WTC11 (cell line): ENCODE results near the gene LRIG1. TPM values are rescaled to one million over a fixed set of nuclear protein-coding genes. Genes with fewer than 3 reads are reported as not detected.
A peak's percentile ranks its signal among the peaks of the same experiment; 100 is the strongest.

Experiments
- ATAC-seq: fragments of 200-7000 bp; cut with Tn5 transposase; 2 replicates; pipeline ENCODE4 v1.10.0; 2021; ENCODE audit warnings: mild to moderate bottlenecking, moderate library complexity
- CTCF ChIA-PET: fragments of 300-600 bp; sonication (Branson Sonifier 250); formaldehyde crosslinking; loops from one replicate; lab custom pipeline; 2021; ENCODE audit warnings: antibody characterized with exemption; lab: Charles Lee
- POLR2A ChIA-PET: fragments of 350-600 bp; sonication (Branson Sonifier 250); formaldehyde crosslinking; loops from one replicate; lab custom pipeline; 2021; ENCODE audit warnings: antibody characterized with exemption; lab: Charles Lee
- DNase-seq: peaks from one replicate; pipeline ENCODE4 v3.0.0; 2021; ENCODE audit warnings: low spot score
- H3K27ac Mint-ChIP-seq: 2 replicates; pipeline ENCODE4 v1.8.0; 2021; ENCODE audit warnings: mixed read lengths
- H3K27me3 Mint-ChIP-seq: 2 replicates; pipeline ENCODE4 v1.8.0; 2021; ENCODE audit warnings: low read depth, mild to moderate bottlenecking, moderate library complexity, mixed read lengths
- H3K36me3 Mint-ChIP-seq: 2 replicates; pipeline ENCODE4 v1.8.0; 2021; ENCODE audit warnings: mixed read lengths
- H3K4me1 Mint-ChIP-seq: 2 replicates; pipeline ENCODE4 v1.8.0; 2022; ENCODE audit warnings: mixed read lengths
- H3K4me3 Mint-ChIP-seq: 2 replicates; pipeline ENCODE4 v1.8.0; 2021; ENCODE audit warnings: mild to moderate bottlenecking, moderate library complexity, mixed read lengths
- H3K9me3 Mint-ChIP-seq: 2 replicates; pipeline ENCODE4 v1.8.0; 2021; ENCODE audit warnings: mixed read lengths
- CREM ChIP-seq: sonication (generic); formaldehyde crosslinking; IDR thresholded peaks from 2 replicates; pipeline ENCODE4 v1.8.1; 2022; ENCODE audit warnings: mild to moderate bottlenecking, missing genetic modification reagents, moderate library complexity
- MXD4 ChIP-seq: fragments of 250-450 bp; sonication (Bioruptor Pico); IDR thresholded peaks from 2 replicates; pipeline ENCODE4 v1.8.0; 2021; ENCODE audit warnings: mild to moderate bottlenecking, moderate library complexity, borderline replicate concordance
- TEAD1 ChIP-seq: sonication (generic); formaldehyde crosslinking; IDR thresholded peaks from 2 replicates; pipeline ENCODE4 v1.8.0; 2022; ENCODE audit warnings: mild to moderate bottlenecking, missing genetic modification reagents
- ZNF121 ChIP-seq: sonication (generic); formaldehyde crosslinking; IDR thresholded peaks from 2 replicates; pipeline ENCODE4 v1.8.0; 2023; ENCODE audit warnings: missing genetic modification reagents
- ZNF317 ChIP-seq: sonication (generic); formaldehyde crosslinking; IDR thresholded peaks from 2 replicates; pipeline ENCODE4 v1.8.1; 2023; ENCODE audit warnings: low read depth, mild to moderate bottlenecking, moderate library complexity, missing genetic modification reagents, borderline replicate concordance
- ZNF423 ChIP-seq: fragments of 250-450 bp; sonication (Bioruptor Pico); IDR thresholded peaks from 2 replicates; pipeline ENCODE4 v2.1.2; 2022; ENCODE audit warnings: mild to moderate bottlenecking, moderate library complexity
- total RNA-seq: library from RNA; stranded (reverse); gene quantifications from 3 replicates; pipeline ENCODE4 v1.2.3, GENCODE V29; 2021
- TF ChIP-seq, protein P1 (sequence below): sonication (generic); formaldehyde crosslinking; IDR thresholded peaks from 2 replicates; pipeline ENCODE4 v1.8.0; 2022; ENCODE audit warnings: mild to moderate bottlenecking, missing genetic modification reagents
- TF ChIP-seq, protein P2 (sequence below): sonication (generic); formaldehyde crosslinking; IDR thresholded peaks from 2 replicates; pipeline ENCODE4 v1.8.0; 2022; ENCODE audit warnings: mild to moderate bottlenecking, missing genetic modification reagents
- TF ChIP-seq, protein P3 (sequence below): sonication (generic); formaldehyde crosslinking; IDR thresholded peaks from 2 replicates; pipeline ENCODE4 v1.8.0; 2022; ENCODE audit warnings: mild to moderate bottlenecking, missing genetic modification reagents
- TF ChIP-seq, protein P4 (sequence below): sonication (generic); formaldehyde crosslinking; IDR thresholded peaks from 2 replicates; pipeline ENCODE4 v1.8.1; 2023; ENCODE audit warnings: mild to moderate bottlenecking, missing genetic modification reagents, moderate library complexity
- TF ChIP-seq, protein P5 (sequence below): sonication (generic); formaldehyde crosslinking; IDR thresholded peaks from 2 replicates; pipeline ENCODE4 v1.8.0; 2022; ENCODE audit warnings: mild to moderate bottlenecking, missing genetic modification reagents
- TF ChIP-seq, protein P6 (sequence below): sonication (generic); formaldehyde crosslinking; IDR thresholded peaks from 2 replicates; pipeline ENCODE4 v1.8.0; 2023; ENCODE audit warnings: mild to moderate bottlenecking, missing genetic modification reagents
- TF ChIP-seq, protein P7 (sequence below): sonication (generic); formaldehyde crosslinking; IDR thresholded peaks from 2 replicates; pipeline ENCODE4 v1.8.1; 2022; ENCODE audit warnings: mild to moderate bottlenecking, moderate library complexity, missing genetic modification reagents
- TF ChIP-seq, protein P8 (sequence below): sonication (generic); formaldehyde crosslinking; IDR thresholded peaks from 2 replicates; pipeline ENCODE4 v1.8.1; 2023; ENCODE audit warnings: mild to moderate bottlenecking, missing genetic modification reagents
- TF ChIP-seq, protein P9 (sequence below): fragments of 200-600 bp; IDR thresholded peaks from 2 replicates; pipeline ENCODE4 v1.8.0; 2022; ENCODE audit warnings: antibody characterized with exemption
- TF ChIP-seq, protein P10 (sequence below): sonication (generic); formaldehyde crosslinking; IDR thresholded peaks from 2 replicates; pipeline ENCODE4 v1.8.1; 2023; ENCODE audit warnings: mild to moderate bottlenecking, missing genetic modification reagents, moderate library complexity
- TF ChIP-seq, protein P11 (sequence below): fragments of 250-450 bp; sonication (Bioruptor Pico); IDR thresholded peaks from 2 replicates; pipeline ENCODE4 v1.9.0; 2021; ENCODE audit warnings: moderate library complexity, mild to moderate bottlenecking, inconsistent platforms, borderline replicate concordance

Gene LRIG1
- total RNA-seq, 1 experiment from 2014 or later = 105 TPM

DNA sequence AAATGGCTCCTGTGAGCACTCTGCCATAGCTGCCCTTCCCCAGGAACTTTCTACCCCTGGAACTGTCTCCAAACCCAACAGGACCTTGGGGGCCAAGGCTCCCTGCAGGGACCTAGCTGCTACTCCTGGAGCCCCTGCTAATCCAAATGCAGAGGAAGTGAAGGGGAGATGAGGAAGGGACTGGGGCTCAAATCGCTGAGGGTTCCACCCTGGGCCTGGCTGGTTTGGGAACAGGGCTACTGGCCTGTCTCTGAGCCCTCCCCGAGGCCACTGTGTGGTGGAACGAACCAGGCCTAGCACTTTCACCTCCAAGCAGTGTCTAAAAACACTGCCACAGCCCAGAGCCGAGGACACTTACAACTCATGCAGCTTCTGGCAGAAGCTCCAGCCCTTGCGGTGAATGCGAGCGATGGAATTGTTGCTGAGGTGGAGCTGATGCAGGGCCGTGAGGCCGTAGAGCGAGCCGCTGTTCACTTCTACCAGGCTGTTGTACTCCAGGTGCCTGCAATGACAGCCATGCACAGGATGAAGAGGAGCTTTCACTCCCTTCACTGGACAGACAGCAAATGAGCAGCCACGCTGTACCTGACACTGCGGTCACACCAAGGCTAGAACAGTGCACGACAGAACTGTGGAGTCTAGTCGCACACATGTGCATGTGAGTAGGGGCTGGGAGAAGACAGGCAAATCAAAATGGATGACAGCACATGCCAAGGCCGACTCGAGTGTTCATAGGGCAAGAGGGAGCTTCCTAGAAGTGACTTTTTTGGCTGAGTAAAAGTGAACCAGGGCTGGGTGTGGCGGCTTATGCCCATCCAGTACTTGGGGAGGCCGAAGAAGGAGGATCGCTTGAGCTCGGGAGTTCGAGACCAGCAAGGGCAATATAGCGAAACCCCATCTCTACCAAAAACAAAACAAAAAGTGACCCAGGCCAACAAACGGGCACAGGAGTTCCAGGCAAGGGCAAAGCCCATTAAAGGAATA, 90.8 kb downstream of the LRIG1 start (continued):
- TF ChIP-seq, protein P1, sequence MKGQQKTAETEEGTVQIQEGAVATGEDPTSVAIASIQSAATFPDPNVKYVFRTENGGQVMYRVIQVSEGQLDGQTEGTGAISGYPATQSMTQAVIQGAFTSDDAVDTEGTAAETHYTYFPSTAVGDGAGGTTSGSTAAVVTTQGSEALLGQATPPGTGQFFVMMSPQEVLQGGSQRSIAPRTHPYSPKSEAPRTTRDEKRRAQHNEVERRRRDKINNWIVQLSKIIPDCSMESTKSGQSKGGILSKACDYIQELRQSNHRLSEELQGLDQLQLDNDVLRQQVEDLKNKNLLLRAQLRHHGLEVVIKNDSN = no peak
- TF ChIP-seq TEAD1 (CRISPR knock-in tag) = no peak
- TF ChIP-seq, protein P2, sequence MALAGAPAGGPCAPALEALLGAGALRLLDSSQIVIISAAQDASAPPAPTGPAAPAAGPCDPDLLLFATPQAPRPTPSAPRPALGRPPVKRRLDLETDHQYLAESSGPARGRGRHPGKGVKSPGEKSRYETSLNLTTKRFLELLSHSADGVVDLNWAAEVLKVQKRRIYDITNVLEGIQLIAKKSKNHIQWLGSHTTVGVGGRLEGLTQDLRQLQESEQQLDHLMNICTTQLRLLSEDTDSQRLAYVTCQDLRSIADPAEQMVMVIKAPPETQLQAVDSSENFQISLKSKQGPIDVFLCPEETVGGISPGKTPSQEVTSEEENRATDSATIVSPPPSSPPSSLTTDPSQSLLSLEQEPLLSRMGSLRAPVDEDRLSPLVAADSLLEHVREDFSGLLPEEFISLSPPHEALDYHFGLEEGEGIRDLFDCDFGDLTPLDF = no peak

DNA sequence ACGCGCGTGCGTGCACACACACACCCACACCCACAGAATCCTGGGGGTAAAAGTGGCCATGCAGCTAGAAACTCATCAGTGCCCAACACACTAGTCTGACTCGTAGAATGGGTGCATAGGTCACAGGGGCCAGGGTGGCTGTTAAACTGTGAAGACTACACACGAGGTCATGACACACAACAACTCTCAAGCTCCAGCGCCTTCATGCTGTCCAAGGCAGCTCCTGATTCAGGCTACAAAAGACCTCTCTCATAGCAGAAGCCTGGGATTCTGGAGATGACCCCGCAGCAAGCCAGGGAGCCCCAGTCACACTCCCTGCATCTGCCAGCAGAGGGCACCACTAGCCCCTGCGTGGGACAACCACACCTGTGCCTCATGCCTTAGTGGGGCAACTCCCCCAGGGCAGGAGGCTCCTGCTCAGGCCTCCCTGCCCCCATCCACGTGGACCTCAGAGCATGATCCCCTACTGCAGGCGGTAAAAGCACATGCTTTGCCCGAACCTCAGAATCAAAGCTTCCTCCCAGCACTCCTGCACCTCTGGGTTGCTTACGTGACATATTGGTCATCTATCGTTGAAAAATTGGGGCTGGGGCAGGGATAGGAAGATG, 93.1 kb downstream of the LRIG1 start:
- Mint-ChIP-seq H3K9me3 (no peaks in the 10 kb centered on the region), H3K4me1 (peaks cover 46% of the 10 kb centered on the region), H3K4me3 (no peak overlapping the region)
- DNase-seq = peak; percentile 90
- TF ChIP-seq, protein P3, sequence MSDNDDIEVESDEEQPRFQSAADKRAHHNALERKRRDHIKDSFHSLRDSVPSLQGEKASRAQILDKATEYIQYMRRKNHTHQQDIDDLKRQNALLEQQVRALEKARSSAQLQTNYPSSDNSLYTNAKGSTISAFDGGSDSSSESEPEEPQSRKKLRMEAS (CRISPR knock-in tag) = peak; percentile 92
- TF ChIP-seq, protein P4, sequence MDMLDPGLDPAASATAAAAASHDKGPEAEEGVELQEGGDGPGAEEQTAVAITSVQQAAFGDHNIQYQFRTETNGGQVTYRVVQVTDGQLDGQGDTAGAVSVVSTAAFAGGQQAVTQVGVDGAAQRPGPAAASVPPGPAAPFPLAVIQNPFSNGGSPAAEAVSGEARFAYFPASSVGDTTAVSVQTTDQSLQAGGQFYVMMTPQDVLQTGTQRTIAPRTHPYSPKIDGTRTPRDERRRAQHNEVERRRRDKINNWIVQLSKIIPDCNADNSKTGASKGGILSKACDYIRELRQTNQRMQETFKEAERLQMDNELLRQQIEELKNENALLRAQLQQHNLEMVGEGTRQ (CRISPR knock-in tag) = 0 out of 2 replicates have a peak, but pooled peaks have one; percentile 16
- TF ChIP-seq, protein P5, sequence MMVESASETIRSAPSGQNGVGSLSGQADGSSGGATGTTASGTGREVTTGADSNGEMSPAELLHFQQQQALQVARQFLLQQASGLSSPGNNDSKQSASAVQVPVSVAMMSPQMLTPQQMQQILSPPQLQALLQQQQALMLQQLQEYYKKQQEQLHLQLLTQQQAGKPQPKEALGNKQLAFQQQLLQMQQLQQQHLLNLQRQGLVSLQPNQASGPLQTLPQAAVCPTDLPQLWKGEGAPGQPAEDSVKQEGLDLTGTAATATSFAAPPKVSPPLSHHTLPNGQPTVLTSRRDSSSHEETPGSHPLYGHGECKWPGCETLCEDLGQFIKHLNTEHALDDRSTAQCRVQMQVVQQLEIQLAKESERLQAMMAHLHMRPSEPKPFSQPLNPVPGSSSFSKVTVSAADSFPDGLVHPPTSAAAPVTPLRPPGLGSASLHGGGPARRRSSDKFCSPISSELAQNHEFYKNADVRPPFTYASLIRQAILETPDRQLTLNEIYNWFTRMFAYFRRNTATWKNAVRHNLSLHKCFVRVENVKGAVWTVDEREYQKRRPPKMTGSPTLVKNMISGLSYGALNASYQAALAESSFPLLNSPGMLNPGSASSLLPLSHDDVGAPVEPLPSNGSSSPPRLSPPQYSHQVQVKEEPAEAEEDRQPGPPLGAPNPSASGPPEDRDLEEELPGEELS = peak; percentile 15; the same call in 1 of the 2 replicates
- TF ChIP-seq, protein P6, sequence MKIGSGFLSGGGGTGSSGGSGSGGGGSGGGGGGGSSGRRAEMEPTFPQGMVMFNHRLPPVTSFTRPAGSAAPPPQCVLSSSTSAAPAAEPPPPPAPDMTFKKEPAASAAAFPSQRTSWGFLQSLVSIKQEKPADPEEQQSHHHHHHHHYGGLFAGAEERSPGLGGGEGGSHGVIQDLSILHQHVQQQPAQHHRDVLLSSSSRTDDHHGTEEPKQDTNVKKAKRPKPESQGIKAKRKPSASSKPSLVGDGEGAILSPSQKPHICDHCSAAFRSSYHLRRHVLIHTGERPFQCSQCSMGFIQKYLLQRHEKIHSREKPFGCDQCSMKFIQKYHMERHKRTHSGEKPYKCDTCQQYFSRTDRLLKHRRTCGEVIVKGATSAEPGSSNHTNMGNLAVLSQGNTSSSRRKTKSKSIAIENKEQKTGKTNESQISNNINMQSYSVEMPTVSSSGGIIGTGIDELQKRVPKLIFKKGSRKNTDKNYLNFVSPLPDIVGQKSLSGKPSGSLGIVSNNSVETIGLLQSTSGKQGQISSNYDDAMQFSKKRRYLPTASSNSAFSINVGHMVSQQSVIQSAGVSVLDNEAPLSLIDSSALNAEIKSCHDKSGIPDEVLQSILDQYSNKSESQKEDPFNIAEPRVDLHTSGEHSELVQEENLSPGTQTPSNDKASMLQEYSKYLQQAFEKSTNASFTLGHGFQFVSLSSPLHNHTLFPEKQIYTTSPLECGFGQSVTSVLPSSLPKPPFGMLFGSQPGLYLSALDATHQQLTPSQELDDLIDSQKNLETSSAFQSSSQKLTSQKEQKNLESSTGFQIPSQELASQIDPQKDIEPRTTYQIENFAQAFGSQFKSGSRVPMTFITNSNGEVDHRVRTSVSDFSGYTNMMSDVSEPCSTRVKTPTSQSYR (CRISPR knock-in tag) = peak; percentile 87; the same call in 1 of the 2 replicates
- TF ChIP-seq, protein P7, sequence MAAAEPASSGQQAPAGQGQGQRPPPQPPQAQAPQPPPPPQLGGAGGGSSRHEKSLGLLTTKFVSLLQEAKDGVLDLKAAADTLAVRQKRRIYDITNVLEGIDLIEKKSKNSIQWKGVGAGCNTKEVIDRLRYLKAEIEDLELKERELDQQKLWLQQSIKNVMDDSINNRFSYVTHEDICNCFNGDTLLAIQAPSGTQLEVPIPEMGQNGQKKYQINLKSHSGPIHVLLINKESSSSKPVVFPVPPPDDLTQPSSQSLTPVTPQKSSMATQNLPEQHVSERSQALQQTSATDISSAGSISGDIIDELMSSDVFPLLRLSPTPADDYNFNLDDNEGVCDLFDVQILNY (CRISPR knock-in tag) = 0 out of 2 replicates have a peak, but pooled peaks have one; percentile 60
- TF ChIP-seq MXD4 (CRISPR knock-in tag) (no peak), CREM (CRISPR knock-in tag) (peak; percentile 51; the same call in 1 of the 2 replicates), ZNF317 (0 out of 2 replicates have a peak, but pooled peaks have one; percentile 32), ZNF121 (peak; percentile 41; the same call in 1 of the 2 replicates), ZNF423 (CRISPR knock-in tag) (peak; percentile 24; the same call in 1 of the 2 replicates)
- TF ChIP-seq, protein P8, sequence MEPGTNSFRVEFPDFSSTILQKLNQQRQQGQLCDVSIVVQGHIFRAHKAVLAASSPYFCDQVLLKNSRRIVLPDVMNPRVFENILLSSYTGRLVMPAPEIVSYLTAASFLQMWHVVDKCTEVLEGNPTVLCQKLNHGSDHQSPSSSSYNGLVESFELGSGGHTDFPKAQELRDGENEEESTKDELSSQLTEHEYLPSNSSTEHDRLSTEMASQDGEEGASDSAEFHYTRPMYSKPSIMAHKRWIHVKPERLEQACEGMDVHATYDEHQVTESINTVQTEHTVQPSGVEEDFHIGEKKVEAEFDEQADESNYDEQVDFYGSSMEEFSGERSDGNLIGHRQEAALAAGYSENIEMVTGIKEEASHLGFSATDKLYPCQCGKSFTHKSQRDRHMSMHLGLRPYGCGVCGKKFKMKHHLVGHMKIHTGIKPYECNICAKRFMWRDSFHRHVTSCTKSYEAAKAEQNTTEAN = no peak
- TF ChIP-seq, protein P9, sequence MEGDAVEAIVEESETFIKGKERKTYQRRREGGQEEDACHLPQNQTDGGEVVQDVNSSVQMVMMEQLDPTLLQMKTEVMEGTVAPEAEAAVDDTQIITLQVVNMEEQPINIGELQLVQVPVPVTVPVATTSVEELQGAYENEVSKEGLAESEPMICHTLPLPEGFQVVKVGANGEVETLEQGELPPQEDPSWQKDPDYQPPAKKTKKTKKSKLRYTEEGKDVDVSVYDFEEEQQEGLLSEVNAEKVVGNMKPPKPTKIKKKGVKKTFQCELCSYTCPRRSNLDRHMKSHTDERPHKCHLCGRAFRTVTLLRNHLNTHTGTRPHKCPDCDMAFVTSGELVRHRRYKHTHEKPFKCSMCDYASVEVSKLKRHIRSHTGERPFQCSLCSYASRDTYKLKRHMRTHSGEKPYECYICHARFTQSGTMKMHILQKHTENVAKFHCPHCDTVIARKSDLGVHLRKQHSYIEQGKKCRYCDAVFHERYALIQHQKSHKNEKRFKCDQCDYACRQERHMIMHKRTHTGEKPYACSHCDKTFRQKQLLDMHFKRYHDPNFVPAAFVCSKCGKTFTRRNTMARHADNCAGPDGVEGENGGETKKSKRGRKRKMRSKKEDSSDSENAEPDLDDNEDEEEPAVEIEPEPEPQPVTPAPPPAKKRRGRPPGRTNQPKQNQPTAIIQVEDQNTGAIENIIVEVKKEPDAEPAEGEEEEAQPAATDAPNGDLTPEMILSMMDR = peak; percentile 95
- TF ChIP-seq, protein P10, sequence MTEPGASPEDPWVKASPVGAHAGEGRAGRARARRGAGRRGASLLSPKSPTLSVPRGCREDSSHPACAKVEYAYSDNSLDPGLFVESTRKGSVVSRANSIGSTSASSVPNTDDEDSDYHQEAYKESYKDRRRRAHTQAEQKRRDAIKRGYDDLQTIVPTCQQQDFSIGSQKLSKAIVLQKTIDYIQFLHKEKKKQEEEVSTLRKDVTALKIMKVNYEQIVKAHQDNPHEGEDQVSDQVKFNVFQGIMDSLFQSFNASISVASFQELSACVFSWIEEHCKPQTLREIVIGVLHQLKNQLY = 0 out of 2 replicates have a peak, but pooled peaks have one; percentile 53
- TF ChIP-seq, protein P11, sequence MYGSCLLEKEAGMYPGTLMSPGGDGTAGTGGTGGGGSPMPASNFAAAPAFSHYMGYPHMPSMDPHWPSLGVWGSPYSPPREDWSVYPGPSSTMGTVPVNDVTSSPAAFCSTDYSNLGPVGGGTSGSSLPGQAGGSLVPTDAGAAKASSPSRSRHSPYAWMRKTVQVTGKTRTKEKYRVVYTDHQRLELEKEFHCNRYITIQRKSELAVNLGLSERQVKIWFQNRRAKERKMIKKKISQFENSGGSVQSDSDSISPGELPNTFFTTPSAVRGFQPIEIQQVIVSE (CRISPR knock-in tag) = no peak
- TF ChIP-seq, all 79 proteins: peak for 11
- Mint-ChIP-seq H3K27ac (peak overlapping the region; percentile 66), H3K27me3 (no peaks in the 10 kb centered on the region), H3K36me3 (peaks cover 84% of the 10 kb centered on the region)
- peak; percentile 86 for ATAC-seq
- ChIA-PET CTCF (interaction anchor here (0.6 to 4.6 kb wide), 38 partner anchors 9 to 451 kb away, joined by 3 to 22 read pairs (median 4); no protein-coding TSS in a partner anchor), POLR2A (no interaction called here)
